CD4-positive, alpha-beta T cell treated with Interleukin-6 at 100 ng/mL for 8 hours (primary cell): ENCODE data around the gene SPTBN1.

Experiments
- DNase-seq: peaks from one replicate; pipeline ENCODE4 v3.0.0-alpha.2; 2020; ENCODE audit warnings: mixed read lengths, low spot score

Gene SPTBN1

DNA sequence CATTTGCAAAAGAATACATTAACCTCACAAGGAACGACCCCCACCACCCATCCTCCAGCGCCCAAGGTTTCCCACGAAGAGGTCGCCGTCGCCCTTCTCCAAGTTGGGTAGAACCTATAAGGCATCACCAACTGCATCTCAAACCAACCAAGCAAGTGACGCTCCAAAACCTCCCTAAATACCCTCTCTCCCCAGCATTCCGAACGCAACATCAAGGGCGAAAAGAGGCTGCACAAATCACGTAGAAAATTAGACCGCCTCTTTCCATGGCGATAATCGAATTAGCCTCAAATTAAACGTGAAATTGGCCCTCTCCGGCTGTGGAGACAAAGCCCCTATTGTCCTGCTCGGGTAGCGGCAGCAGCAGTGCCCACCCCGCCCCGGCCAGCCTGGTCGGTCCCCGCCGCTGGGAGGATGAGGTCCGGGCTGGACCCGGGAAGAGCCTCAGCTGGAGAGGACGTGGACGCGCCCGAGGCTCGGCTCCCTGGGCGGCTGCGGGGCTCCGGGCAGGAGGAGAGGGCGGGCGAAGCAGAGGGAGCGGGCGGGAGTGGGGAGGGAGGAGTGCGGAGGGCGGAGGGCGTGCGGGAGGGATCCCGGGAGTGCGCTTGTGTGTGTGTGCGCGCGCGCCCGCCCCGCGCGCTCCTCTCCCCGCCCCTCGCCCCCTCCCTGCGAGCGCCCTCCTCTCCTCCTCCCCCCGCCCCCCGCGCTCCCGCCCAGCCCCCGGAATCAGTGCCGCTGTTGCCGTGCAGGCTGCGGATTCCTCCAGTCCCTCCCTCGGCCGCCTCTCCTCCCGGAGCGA is at the start of gene SPTBN1:
SPTBN1 (plus strand) TSS at position 765 of the 799 bp plus-strand sequence. CDS start 70,092 bp downstream, outside the sequence.
- no peak for DNase-seq

DNA sequence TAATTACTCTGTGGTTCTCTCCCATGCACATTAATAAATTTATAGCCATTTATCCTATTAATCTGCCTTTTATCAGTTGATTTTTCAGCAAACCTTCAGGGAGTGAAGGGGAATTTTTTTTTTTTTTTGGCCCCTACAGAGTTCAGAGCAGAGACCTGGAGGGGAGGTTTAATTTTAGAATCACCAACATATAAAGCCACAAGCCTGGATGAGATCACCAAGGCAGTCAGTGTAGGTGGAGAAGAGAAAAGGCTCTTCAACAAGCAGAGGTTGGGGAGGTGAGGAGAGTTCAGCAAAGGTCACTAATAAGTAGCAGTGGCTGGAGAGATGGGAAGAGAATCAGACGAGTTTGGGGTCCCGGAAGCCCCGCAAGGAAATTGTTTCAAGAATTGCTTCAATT is 48.4 kb upstream of the SPTBN1 start:
- no peak for DNase-seq

DNA sequence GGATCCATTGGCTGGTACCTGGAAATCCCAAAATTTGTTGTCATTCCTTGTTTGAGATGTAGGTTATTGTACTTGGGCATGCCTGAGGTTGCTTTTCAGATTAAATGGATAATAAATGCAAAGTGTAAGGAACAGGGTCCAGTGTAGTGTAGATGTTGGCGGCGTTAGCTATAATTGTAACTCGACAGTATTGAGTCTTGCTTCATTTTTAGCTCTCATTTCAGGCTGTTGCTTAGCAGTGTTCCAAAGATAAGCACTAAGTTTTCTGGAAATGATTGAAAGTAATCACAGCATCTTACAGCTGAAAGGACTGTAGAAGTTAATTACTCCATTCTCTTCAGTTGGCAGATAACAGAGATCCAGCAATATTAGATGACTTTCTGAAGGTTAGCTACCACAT is 47.8 kb upstream of the SPTBN1 start:
- no peak for DNase-seq

DNA sequence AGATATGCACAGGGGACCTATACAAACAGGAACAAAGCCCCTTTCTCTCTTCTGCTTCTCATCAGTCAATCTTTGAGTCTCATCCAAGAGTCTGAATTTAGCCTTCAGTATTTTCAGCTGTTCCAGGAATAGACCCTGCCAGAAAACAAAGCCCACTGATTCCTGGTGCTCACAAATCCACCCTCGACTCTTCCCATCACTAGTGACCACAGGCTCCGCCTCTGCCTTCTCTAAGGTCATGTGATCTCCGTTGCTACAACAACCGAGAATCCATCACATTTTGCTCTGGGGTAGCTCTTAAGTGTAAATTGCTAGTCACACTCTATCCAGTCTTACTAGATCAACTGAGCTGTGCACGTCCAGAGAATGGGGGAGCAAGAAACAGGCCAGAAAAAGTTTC is 46.4 kb upstream of the SPTBN1 start:
- DNase-seq = no peak

DNA sequence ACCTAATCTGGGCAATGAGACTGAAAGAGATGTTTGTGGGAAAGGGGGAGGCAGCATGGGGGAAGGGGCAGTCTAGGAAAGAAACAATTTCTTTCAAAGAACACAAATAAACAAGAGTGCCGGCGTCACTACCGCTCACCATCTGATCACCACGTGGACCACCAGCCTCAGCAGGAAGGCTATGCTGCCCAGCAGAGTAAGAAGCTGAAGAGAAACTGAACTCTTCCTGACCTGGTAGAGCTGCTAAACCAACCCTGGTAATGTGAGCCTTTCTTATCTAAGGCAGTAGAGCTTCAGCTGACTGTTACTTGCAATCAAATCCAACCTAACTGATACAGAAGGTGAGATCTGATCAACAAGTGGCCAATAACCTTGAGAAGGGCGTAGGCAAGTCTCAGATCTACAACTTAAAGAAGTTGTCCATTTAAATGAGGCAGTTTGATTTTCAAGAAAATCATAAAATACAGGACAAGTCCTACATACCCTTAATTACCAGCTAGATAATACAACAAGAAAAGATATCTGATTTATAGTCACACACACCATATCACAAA is 44.2 kb upstream of the SPTBN1 start:
- no peak for DNase-seq

DNA sequence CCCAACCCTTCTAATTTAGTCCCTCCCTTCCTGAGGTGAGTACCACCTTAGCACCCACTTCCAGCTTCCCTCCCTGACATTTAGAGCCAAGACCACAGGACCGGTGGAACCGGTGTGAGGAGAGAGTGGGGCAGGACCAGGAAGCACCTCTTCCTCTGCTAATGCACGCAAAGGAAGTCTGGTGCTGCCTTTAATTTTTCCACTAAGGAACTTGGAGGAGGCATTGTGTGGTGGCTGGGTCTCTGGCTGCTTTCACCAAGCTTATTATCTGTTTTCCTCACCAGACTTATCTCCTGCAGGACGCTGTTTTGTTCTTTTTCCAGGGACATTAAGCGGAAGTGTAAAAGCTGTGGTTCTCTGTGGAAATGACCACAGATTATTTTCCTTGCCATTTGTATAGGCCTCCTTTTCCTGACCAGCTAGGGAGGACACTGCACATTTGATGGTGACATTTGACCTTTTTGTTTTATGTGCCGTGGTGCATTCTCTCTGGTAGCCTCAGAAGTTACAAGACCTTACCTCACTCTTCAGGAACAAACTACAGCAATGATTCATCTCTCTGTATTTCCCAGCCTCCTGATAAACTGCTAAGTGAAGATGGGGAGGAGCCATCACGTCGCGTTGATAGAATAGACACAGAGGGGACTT is 39.8 kb upstream of the SPTBN1 start:
- DNase-seq = no peak

DNA sequence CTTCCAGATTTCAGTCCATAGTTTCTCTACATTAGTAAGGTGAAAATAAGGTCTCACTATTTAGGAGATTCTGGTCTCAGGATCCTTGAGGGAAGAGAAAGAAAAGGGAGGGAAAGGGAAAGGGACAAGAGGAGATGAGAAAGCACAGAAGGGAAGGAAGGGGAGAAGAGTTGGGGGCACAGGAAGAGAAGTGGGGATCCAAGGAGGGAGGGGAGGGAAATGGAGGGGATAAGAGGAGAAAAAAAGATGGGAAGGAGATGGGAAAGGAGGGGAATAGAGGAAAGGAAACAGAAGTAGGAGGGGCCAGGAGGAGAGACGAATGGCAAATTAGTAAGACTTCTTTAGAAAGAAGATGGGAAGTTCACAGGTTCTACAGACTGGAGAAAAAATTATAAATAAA is 39.2 kb upstream of the SPTBN1 start:
- no peak for DNase-seq

DNA sequence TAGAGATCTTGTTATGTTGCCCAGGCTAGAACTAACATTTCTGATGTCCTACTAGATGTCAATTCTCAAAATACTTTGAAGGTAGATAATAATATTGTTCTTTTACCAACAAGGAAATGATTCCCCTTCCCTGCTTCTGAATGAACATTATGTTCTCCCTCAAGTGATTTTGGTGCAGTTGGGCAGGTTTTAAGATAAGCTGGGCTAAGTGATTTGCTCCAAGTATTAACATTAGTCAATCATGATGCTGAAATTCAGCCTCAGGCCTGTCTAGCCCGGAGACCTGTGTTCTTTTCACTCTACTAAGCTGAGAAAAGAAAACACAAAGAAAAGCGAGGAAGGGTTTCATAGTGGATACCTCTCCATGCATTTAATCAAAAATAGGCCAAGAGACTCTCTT is 38.5 kb upstream of the SPTBN1 start:
- no peak for DNase-seq

DNA sequence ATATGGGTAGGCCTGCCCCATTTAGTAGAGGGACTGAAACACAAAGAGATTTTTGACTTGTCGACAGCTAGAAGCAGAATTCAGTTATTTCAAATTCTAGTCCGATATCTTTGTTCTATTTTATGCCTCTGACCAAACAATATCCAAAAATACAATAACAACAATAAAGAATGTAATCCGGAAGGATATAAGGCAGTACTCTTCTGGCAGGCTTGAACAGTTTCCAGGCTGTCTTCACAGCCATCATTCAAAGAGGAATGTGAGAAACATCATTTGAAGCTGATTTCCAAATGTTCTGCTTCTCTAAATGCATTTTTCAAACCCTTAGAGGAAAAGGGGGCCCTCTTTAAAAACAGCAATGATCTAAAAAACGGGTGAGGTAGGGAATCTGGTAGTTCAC is 36.7 kb upstream of the SPTBN1 start:
- no peak for DNase-seq

DNA sequence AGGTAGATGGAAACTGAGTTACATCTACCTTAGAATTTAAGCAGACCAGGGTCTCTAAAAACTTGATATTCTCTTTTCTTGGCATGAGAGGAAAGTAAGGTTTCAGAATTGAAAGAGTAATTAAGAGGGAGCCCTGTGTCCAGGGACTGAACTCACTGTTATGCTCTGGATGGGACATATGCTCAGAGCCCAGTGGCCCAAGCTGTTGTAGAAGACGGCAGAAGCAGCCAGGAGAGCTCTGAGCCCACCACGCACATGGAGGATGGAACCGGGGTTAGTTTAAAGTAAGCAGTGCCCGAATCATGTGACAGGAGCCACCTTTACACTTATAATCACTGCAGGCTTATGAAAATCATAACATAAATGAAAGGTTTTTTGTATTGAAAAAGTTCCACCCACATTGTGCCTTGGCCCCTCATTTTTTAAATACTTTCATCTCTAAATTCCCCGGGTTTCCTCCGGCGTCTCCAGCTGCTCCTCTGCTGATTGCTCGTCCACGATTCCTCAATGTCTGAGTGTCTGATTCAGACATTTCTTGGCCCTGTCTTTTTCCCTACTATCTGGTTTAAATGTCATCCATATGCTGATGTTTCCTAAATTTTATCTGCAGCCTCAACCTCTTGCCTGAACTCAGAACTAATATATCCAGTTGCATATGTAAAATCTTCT is 36.1 kb upstream of the SPTBN1 start:
- DNase-seq = no peak

DNA sequence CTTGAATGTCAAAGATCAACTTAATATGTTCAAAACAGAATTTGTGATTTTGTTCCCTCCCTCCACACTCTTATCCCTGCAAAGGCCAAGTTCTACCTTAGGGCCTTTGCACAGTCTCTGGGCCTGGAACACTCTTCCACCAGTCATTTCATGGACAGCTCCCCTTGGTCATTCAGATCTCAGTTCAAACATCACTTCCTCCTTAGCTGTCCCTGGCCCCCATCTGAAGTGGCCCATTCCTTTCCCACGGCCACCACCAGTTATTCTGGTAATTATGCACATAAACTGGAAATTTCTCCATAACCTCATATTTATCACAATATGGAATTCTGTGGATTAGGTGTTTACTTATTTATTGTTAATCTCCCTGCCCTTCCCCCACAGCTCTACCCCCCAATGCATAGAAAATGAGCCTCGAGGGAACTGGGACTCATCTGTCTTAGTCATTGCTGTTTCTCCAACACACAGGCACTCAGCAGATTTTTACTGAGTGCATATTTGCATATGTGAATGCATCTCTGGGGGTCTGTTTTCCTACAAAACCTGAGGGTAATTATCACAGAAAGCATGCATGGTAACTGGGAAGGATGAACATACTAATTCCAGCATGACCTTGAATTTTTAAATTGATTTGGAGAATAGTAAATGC is 35.5 kb upstream of the SPTBN1 start:
- DNase-seq = no peak

DNA sequence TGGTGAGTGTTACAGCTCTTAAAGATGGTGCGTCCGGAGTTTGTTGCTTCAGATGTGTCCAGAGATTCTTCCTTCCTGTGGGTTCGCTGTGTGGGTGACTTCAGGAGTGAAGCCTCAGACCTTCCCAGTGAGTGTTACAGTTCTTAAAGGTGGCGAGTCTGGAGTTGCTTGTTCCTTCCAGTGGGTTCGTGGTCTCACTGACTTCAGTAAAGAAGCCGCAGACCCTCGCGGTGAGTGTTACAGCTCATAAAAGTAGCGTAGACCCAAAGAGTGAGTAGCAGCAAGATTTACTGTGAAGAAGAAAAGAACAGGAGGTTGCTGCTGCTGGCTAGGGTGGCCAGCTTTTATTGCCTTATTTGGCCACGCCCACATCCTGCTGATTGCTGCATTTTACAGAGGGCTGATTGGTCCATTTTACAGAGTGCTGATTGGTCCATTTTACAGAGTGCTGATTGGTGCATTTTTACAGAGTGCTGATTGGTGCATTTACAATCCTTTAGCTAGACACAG is 34.0 kb upstream of the SPTBN1 start:
- DNase-seq = peak; percentile 6

DNA sequence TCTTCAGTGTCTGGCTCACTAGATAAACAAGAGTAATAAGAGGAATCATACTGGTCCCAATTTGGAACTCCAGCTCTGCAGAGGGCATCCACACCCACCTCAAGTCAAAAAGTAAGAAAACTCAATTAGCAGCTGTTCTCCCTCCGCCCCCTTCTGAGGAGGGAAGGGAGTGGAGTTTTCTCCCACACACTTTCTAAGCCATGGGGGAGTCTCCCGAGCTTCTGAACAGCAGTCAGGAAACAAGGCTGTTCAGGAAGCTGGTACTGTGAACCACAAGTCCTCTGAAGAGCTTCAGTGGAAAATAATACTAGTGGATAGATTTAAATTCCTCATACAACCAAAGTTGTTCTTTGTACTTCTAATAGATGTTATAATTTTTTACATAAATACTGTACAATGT is 32.9 kb upstream of the SPTBN1 start:
- DNase-seq = no peak

DNA sequence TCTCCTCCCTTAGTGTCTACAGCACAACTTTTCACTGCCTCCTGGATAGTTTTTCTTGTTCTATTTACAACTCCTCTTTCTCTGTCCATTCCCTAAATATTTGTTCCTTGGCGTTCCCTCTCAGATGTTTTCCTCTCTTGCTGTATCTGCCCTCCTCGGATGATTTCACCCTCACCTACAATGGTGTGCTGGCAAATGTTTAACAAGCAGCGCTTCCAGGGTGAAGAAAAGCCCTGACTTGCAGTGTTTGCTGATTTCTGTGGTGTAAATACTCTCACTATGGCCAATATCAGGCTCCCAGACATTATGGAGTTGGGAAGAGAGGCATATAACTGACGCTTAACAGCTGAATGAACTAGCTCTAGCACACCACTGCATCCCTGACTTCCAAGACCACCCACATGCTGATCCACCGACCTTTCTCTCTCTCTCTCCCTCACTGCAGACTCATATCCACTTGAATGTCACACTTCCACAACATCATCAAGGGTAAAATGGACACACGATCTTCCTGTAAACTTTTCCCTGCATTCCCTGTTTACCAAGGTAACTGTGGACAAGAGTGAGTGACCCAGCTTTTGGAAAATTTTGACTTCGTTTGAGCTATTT is 31.5 kb upstream of the SPTBN1 start:
- no peak for DNase-seq

DNA sequence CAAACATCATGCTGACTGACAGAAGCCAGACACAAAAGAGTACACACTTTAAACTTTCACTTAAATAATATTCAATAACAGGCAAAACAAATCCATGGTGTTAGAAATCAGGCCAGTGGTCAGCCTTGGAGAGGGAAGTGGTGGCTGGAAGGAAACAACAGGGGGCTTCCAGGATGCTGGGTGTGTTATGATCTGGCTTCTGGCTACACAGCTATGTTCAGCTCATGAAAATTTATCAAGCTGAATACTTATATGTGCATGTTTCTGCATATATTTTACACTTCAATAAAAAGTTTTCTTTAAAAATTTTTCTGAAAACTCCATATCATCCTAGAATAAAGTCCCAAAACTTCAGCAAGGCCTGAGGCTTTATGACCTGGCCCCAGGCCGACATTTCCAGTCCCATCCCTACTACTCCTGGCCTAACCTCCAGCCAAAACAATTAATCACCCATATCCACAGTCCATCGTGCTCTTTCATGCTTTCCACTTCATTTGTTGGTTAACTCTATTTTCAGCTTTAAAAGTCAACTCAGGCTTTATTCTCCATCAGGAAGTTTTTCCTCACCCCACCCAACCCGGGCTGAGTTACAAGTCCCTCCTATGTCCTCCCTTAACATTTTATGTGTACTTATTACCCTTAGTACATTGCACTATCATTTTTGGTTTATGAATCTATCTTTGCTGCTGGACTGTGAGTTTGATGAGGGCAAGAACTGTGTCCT is 27.9 kb upstream of the SPTBN1 start:
- no peak for DNase-seq

DNA sequence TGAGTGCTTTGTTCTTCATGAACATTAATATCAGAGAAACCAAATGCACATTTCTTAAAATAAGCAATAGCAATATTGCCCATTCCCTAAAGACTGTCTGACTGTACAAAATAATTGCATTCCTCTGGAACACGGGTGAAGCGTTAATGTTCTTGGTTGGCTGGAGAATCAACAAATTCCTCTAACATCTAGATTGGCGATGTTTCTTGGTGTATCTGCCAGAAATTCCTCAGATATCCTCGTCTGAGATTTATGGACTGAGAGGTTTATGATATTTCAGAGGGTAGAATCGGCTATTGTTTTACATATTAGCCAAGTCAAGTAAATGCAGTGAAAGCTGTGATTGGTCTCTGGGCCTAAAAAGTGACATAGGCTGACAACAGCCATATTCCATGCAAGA is 27.1 kb upstream of the SPTBN1 start:
- DNase-seq = no peak

DNA sequence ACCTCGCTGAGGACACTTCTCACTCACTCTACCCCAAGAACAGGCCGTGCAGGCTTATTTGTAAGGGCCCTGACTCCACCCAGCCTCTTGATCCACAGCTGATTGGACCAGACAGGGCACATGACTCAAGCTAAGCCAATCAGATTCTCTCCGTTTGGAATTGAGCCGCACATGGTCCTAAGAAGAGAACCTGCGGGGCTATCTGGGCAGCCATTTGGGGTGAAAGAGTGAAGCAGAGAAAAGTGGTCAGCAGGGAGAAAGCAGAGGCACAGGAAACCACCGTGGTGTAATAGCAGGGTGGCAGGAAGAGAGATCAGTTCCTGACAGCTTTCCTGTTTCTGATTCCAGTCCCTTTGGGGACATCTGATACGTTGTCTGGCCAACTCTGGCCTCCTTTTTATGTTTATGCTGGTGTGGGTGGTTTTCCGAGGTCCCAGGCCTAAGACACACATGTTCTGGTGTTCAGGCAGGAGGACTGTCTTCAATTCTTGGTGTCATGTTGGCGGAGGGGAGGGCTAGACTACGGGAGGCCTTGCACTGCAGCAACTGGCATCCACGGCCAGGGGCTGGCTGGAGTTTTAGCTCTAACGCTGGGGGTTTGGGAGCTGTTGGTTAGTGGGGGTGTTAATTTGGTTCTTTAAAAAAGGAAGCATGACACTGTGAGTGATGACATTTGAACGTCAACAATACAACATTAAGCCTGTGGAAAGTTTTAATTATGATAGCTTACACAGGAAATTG is 26.1 kb upstream of the SPTBN1 start:
- DNase-seq = no peak

DNA sequence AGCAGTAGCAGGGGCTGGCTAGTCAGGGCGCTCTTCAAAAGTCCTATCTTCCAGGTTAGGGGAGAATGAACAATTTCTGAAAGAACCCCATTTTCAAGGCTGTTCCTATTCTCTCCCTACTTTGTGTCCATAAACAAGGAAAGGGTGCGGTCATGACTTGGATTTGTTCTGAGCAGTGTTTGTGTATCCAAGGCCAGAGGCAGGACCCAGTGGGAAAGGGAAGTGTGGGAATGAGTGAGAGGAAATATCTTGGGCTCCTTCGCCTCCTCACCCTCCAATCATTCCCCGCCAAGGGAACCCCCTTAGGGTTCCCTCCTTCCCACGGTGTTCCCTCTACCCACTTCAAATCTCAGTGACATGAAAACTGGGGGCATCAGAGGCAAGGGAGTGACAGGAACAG is 25.5 kb upstream of the SPTBN1 start:
- DNase-seq = no peak

DNA sequence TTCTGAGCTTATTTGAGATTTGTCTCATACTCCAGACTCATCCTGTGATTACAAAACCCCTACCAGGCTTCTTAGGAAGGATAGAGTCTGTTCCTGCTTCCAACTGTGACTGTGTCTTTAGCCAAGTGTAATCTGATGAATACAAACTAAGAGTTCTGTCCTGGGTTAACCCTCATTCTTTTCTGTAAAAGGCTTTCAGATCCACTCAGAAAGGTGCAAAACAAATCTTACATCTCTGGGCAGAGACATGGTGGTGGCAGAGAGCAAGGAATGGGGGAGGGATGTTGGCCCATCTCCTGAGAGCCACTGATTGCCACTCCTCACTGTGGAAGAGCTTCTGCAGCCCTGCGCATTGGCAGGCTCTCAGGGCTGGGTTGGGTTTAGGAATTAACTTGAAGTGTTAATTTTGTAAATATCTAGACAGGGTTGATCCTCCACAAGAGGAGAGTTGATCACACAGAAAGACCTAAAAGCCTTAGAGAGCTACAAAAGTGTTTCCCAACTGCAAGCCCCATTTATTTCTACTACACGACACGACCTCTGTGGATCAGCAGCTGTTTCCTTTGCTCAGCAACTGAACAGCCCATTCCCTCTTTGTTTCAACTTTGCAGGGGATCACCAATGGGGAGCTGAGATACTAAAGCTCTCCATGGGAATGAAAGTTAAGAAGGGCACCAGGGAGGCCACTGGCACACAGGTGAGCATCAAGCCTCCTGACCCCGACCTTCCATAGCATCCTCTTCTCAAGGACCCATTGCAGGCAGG is 23.7 kb upstream of the SPTBN1 start:
- no peak for DNase-seq

DNA sequence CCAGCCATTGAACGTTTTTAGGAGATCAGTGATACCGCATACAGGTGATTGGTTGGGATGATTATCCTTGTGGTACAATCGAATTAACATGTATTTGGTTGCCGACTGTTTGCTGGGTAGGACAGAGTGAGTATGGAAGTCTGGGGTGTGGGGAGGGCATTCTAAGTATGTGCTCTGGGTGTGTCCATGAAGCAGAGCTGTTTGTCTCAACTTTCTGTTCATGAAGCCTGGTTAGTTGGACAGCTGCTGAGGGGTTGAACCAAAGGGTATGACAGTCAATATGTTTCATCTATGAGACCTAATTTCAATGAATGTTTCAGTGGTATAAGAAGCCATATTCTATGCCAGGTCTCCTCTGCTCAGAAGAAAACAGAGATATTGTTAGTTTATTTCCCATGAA is 21.9 kb upstream of the SPTBN1 start:
- no peak for DNase-seq
